HG02852 (cell line): ENCODE measurements around the gene TNFRSF1A.

ENCODE experiments used
- ATAC-seq: cut with Tn5 transposase; IDR thresholded peaks from one replicate; pipeline ENCODE4 v1.9.1; 2021; ENCODE audit warnings: mild to moderate bottlenecking, moderate library complexity; ENCODE audit not compliant: unreplicated experiment

Gene TNFRSF1A

GRCh38 chr12:6324936-6325750, 16.7 kb downstream of the TNFRSF1A start:
- ATAC-seq = no peak

GRCh38 chr12:6323995-6324711, 17.7 kb downstream of the TNFRSF1A start:
- no peak for ATAC-seq

GRCh38 chr12:6323340-6323994, 18.4 kb downstream of the TNFRSF1A start:
- peak; percentile 51 for ATAC-seq

- peak; percentile 47 for ATAC-seq
These were observed 18.9 kb downstream of the TNFRSF1A start for GRCh38 chr12:6322969-6323339.

- no peak for ATAC-seq
These were observed 19.5 kb downstream of the TNFRSF1A start for GRCh38 chr12:6322352-6322751.

- ATAC-seq = no peak
These were observed 20.0 kb downstream of the TNFRSF1A start for GRCh38 chr12:6321905-6322304.

GRCh38 chr12:6319446-6319845, 22.4 kb downstream of the TNFRSF1A start:
- ATAC-seq = no peak

GRCh38 chr12:6318440-6318879, 23.4 kb downstream of the TNFRSF1A start:
- ATAC-seq = no peak

GRCh38 chr12:6317693-6318439, 24.0 kb downstream of the TNFRSF1A start:
- ATAC-seq = no peak

- ATAC-seq = no peak
These were observed 24.8 kb downstream of the TNFRSF1A start for GRCh38 chr12:6316921-6317692.

GRCh38 chr12:6315704-6316597, 25.9 kb downstream of the TNFRSF1A start:
- ATAC-seq = no peak

- ATAC-seq = no peak
These were observed 26.7 kb downstream of the TNFRSF1A start for GRCh38 chr12:6315184-6315583.

- ATAC-seq = no peak
These were observed 27.1 kb downstream of the TNFRSF1A start for GRCh38 chr12:6314776-6315175.

GRCh38 chr12:6313326-6313940, 28.4 kb downstream of the TNFRSF1A start:
- no peak for ATAC-seq

- peak; percentile 70 for ATAC-seq
These were observed 29.1 kb downstream of the TNFRSF1A start for GRCh38 chr12:6312529-6313325.

- ATAC-seq = no peak
These were observed 29.9 kb downstream of the TNFRSF1A start for GRCh38 chr12:6311822-6312528.
